Islet precursor cell (in vitro differentiated cells): Measurements from ENCODE around the gene SLC2A11.

ENCODE experiments used
- DNase-seq: peaks from one replicate; pipeline ENCODE4 v3.0.0-alpha.2; 2018

The SLC2A11 gene

GRCh38 chr22:23857606-23858483, at the start of gene SLC2A11:
TSS of gene SLC2A11 (plus strand) at chr22:23857875. CDS start at chr22:23858000, 125 bp downstream.
- peak; percentile 99 for DNase-seq

GRCh38 chr22:23812378-23812777, 45.3 kb upstream of the SLC2A11 start:
- no peak for DNase-seq

- no peak for DNase-seq
Observed at GRCh38 chr22:23815541-23816155, 42.0 kb upstream of the SLC2A11 start.

- no peak for DNase-seq
Observed at GRCh38 chr22:23816156-23816976, 41.3 kb upstream of the SLC2A11 start.

- DNase-seq: no peak
Observed at GRCh38 chr22:23817146-23817545, 40.5 kb upstream of the SLC2A11 start.

GRCh38 chr22:23818541-23818940, 39.1 kb upstream of the SLC2A11 start:
- DNase-seq: no peak

GRCh38 chr22:23820748-23821211, 36.9 kb upstream of the SLC2A11 start:
- DNase-seq: no peak

- DNase-seq: no peak
Observed at GRCh38 chr22:23822101-23822671, 35.5 kb upstream of the SLC2A11 start.

- no peak for DNase-seq
Observed at GRCh38 chr22:23823331-23823791, 34.3 kb upstream of the SLC2A11 start.

- no peak for DNase-seq
Observed at GRCh38 chr22:23824476-23825245, 33.0 kb upstream of the SLC2A11 start.

- DNase-seq: no peak
Observed at GRCh38 chr22:23825246-23825905, 32.3 kb upstream of the SLC2A11 start.

GRCh38 chr22:23826510-23827350, 30.9 kb upstream of the SLC2A11 start:
- peak; percentile 57 for DNase-seq

- DNase-seq: no peak
Observed at GRCh38 chr22:23827351-23827995, 30.2 kb upstream of the SLC2A11 start.

- peak; percentile 49 for DNase-seq
Observed at GRCh38 chr22:23828800-23829680, 28.6 kb upstream of the SLC2A11 start.

GRCh38 chr22:23829845-23830372, 27.8 kb upstream of the SLC2A11 start:
- DNase-seq: no peak

- DNase-seq: no peak
Observed at GRCh38 chr22:23831261-23831660, 26.4 kb upstream of the SLC2A11 start.

- no peak for DNase-seq
Observed at GRCh38 chr22:23831781-23832180, 25.9 kb upstream of the SLC2A11 start.

GRCh38 chr22:23832226-23833016, 25.3 kb upstream of the SLC2A11 start:
- peak; percentile 55 for DNase-seq
